Fibroblast of skin of abdomen (primary cell): Measurements from ENCODE around the gene CCDC93.

Experiments
- DNase-seq: peaks from one replicate; pipeline ENCODE4 v3.0.0-alpha.2; 2013

The CCDC93 gene

DNA sequence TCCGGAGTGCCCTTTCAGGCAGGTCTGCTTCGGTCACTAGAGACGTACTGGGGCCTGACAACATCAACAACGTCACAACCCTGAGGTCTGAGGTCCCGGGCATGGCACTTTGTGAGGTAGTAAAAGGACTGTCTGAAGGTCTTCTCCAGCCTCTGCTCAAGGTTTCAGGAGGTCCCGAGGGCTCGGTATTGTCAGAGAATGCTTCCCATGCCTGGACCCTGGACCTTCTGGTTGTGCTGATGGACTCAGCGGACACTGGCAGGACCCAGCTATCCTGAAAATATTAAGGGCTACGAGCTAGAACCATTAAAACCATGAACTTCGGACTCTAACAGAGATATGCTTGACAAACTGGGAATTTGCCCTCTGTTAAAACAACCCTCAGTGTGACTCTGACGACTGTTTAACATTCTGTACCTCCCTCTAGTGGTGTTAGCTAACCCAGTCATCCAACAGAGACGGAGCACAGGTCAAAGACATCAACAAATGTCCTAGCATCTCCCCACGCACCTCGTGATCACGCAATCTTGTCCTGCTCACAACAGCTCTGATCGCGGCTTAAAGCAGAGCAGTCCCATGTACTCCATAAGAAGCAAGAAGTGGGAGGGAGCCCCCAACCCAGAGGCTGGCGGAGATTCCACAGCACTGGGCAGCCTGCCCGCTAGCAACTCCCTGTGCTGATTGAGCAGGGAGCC is 96.5 kb downstream of the CCDC93 start:
- DNase-seq = no peak

DNA sequence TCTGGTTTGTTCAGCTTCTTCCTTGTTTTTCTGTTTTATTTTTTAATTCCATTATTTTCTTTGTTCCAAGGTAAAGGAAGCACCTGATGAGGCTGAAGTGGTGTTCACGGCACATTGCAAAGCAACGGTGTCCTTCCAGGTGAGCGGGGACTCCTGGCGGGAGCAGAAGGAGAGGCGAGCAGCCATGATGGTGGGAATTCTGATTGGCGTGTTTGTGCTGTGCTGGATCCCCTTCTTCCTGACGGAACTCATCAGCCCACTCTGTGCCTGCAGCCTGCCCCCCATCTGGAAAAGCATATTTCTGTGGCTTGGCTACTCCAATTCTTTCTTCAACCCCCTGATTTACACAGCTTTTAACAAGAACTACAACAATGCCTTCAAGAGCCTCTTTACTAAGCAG is 110.9 kb downstream of the CCDC93 start:
- no peak for DNase-seq

DNA sequence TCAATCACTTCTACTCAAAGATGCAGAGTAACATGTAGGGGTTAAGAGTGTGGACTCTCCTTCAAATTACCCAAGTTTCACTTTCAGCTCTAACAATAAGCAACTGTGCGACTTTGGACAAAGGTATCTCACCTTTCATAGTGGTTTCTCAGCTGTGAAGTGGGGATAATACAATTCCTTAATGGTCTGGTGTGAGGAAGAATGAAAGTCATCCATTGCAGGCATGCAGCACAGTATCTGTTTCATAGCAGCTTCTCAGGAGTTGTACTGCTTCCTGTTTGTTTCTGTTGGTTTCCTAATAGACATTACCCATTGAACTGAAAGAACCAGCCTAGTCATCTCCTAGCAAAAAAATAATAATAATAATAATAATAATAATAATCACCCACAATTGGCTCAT is 125.0 kb downstream of the CCDC93 start:
- DNase-seq = no peak

DNA sequence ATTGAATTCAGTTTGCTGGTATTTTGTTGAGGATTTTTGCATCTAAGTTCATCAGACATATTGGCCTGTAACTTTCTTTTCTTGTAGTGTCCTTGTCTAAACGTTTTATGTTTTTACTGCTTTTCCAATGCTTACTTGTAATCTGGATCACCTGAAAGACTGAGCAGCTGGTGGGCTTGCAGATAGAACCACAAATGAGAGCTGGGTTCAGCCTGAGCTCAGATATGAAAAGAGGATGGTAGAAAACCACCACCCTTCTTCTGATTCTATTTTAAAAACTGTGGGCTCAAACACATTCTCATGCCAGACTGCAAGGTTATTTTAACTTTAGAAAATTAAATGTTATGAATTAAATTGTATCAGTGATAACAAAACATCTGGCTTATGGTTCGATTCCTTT is 128.6 kb downstream of the CCDC93 start:
- DNase-seq = no peak

DNA sequence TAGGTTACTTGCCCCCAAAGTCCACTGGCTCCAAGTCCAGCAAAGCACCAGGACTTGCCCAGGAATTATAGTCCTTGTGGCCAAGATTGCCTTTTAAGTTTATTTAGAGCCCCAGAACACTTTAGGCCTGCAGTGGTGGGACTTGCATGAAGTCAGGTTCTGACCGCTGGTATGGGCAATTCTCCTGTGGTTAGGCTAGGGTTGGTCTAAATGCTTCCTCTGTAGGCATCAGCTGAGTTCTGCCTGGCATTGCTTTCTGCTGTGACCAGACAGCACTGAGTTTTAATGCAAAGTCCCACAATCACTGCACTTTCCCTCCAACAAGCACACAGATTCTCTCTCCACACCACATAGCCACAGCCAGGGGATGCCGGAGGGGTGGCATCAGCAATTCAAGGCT is 134.9 kb downstream of the CCDC93 start:
- no peak for DNase-seq

DNA sequence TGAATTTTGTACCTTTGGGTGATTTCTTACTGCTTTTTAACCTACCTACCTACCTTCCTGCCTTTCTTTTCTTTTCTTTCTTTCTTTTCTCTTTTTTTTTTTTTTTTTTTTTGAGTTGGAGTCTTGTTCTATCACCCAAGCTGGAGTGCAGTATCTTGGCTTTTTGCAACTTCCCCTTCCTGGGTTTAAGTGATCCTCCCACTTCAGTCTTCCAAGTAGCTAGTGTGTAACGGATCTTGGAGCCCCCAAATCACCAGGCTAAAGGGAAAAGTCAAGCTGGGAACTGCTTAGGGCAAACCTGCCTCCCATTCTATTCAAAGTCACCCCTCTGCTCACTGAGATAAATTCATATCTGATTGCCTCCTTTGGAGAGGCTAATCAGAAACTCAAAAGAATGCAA is 138.1 kb downstream of the CCDC93 start:
- DNase-seq = no peak
